ENCODE measurements around the gene EMC1.

GRCh38 chr1:19232524-19232846 lies 18.8 kb downstream of the EMC1 start:
- no peak for TF ChIP-seq CTCF (IDR thresholded peaks at IDR 0.05; ENCODE audit: low read depth, low read length, poor library complexity, severe bottlenecking)
- no peak for TF ChIP-seq EZH2phosphoT487 (IDR thresholded peaks at IDR 0.05; ENCODE audit: borderline replicate concordance, low read length)

Measured in DOHH2 (cell line).